ENCODE results near the gene BPIFB6.

Gene BPIFB6

GRCh38 chr20:33032555-33032954 is 1.1 kb downstream of the BPIFB6 start:
- DNase-seq: no peak
- H3K9me3 ChIP-seq (replicated peaks; ENCODE audit: insufficient read depth, low read length): no peaks in the 10 kb centered on the region
- no peak overlapping the region for H3K4me2 ChIP-seq (ENCODE audit: low read depth, low read length)
- peaks cover 43% of the 10 kb centered on the region for H3K27me3 ChIP-seq (replicated peaks; ENCODE audit: insufficient read depth, low read length)
- no peaks in the 10 kb centered on the region for H4K20me1 ChIP-seq (ENCODE audit: insufficient read depth, low read length)
- no peaks in the 10 kb centered on the region for H3F3A ChIP-seq (ENCODE audit: insufficient read depth, low read length)
- no peak overlapping the region for H3K9ac ChIP-seq (ENCODE audit: low read length)
- no peaks in the 10 kb centered on the region for H3K79me2 ChIP-seq (ENCODE audit: low read length)
- no peak overlapping the region for H2AFZ ChIP-seq (ENCODE audit: low read length)
- H3K9me2 ChIP-seq (replicated peaks; ENCODE audit: insufficient read depth, low read length): no peaks in the 10 kb centered on the region
- H3K4me1 ChIP-seq (ENCODE audit: low read length): no peaks in the 10 kb centered on the region
- H3K4me3 ChIP-seq (ENCODE audit: low read length): no peak overlapping the region
- TF ChIP-seq, protein P1, sequence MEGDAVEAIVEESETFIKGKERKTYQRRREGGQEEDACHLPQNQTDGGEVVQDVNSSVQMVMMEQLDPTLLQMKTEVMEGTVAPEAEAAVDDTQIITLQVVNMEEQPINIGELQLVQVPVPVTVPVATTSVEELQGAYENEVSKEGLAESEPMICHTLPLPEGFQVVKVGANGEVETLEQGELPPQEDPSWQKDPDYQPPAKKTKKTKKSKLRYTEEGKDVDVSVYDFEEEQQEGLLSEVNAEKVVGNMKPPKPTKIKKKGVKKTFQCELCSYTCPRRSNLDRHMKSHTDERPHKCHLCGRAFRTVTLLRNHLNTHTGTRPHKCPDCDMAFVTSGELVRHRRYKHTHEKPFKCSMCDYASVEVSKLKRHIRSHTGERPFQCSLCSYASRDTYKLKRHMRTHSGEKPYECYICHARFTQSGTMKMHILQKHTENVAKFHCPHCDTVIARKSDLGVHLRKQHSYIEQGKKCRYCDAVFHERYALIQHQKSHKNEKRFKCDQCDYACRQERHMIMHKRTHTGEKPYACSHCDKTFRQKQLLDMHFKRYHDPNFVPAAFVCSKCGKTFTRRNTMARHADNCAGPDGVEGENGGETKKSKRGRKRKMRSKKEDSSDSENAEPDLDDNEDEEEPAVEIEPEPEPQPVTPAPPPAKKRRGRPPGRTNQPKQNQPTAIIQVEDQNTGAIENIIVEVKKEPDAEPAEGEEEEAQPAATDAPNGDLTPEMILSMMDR (IDR thresholded peaks at IDR 0.05; ENCODE audit: low read length): no peak
- TF ChIP-seq EZH2 (optimal IDR thresholded peaks at IDR 0.05; ENCODE audit: low read depth, low read length) (no peak), EZH2phosphoT487 (IDR thresholded peaks at IDR 0.05; ENCODE audit: low read length) (no peak)
- no peak overlapping the region for H3K27ac ChIP-seq (ENCODE audit: low read length)
- no peaks in the 10 kb centered on the region for H3K36me3 ChIP-seq (replicated peaks; ENCODE audit: insufficient read depth, low read length)

DNA sequence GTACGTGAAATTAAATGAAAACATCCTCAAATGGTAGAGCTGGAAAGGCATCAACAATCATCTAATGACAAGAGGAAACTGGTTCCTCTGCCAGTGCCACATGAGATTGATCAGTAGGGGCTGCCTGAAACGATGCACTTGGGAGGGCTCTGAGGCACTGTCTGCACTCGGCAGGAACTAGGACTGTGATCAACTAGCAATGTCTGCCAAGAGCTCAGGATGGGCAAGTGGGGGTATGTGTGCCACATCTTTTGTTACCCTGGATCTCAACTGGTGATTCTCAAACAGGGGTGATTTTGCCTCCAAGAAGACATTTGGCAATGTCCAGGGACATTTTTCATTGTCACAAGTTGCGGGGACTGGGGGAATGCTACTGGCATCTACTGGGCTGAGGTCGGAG is 1.9 kb downstream of the BPIFB6 start:
- H3K4me1 ChIP-seq (ENCODE audit: low read length): no peaks in the 10 kb centered on the region
- peaks cover 51% of the 10 kb centered on the region for H3K27me3 ChIP-seq (replicated peaks; ENCODE audit: insufficient read depth, low read length)
- TF ChIP-seq EZH2 (optimal IDR thresholded peaks at IDR 0.05; ENCODE audit: low read depth, low read length): no peak
- TF ChIP-seq, protein P1 (IDR thresholded peaks at IDR 0.05; ENCODE audit: low read length): no peak
- no peak for TF ChIP-seq EZH2phosphoT487 (IDR thresholded peaks at IDR 0.05; ENCODE audit: low read length)
- H3K9me3 ChIP-seq (replicated peaks; ENCODE audit: insufficient read depth, low read length): no peaks in the 10 kb centered on the region
- H3K9me2 ChIP-seq (replicated peaks; ENCODE audit: insufficient read depth, low read length): no peaks in the 10 kb centered on the region
- H2AFZ ChIP-seq (ENCODE audit: low read length): no peak overlapping the region
- DNase-seq: no peak
- H3K9ac ChIP-seq (ENCODE audit: low read length): no peak overlapping the region
- no peak overlapping the region for H3K4me3 ChIP-seq (ENCODE audit: low read length)
- no peaks in the 10 kb centered on the region for H3F3A ChIP-seq (ENCODE audit: insufficient read depth, low read length)
- H3K79me2 ChIP-seq (ENCODE audit: low read length): no peaks in the 10 kb centered on the region
- no peaks in the 10 kb centered on the region for H4K20me1 ChIP-seq (ENCODE audit: insufficient read depth, low read length)
- no peak overlapping the region for H3K4me2 ChIP-seq (ENCODE audit: low read depth, low read length)
- no peaks in the 10 kb centered on the region for H3K36me3 ChIP-seq (replicated peaks; ENCODE audit: insufficient read depth, low read length)
- H3K27ac ChIP-seq (ENCODE audit: low read length): no peak overlapping the region

GRCh38 chr20:33034115-33034514 is 2.7 kb downstream of the BPIFB6 start:
- Histone ChIP-seq H3K4me2 (ENCODE audit: low read depth, low read length) (no peak overlapping the region), H3K79me2 (ENCODE audit: low read length) (no peaks in the 10 kb centered on the region), H3K9ac (ENCODE audit: low read length) (no peak overlapping the region), H3K9me2 (replicated peaks; ENCODE audit: insufficient read depth, low read length) (no peaks in the 10 kb centered on the region), H3K4me3 (ENCODE audit: low read length) (no peak overlapping the region), H2AFZ (ENCODE audit: low read length) (no peak overlapping the region), H3K27me3 (replicated peaks; ENCODE audit: insufficient read depth, low read length) (peaks cover 53% of the 10 kb centered on the region), H4K20me1 (ENCODE audit: insufficient read depth, low read length) (no peaks in the 10 kb centered on the region), H3K36me3 (replicated peaks; ENCODE audit: insufficient read depth, low read length) (no peaks in the 10 kb centered on the region), H3K27ac (ENCODE audit: low read length) (no peak overlapping the region), H3K9me3 (replicated peaks; ENCODE audit: insufficient read depth, low read length) (no peaks in the 10 kb centered on the region), H3K4me1 (ENCODE audit: low read length) (no peaks in the 10 kb centered on the region), H3F3A (ENCODE audit: insufficient read depth, low read length) (no peaks in the 10 kb centered on the region)
- no peak for DNase-seq
- no peak for TF ChIP-seq EZH2phosphoT487 (IDR thresholded peaks at IDR 0.05; ENCODE audit: low read length)
- TF ChIP-seq EZH2 (optimal IDR thresholded peaks at IDR 0.05; ENCODE audit: low read depth, low read length): no peak
- TF ChIP-seq, protein P1 (IDR thresholded peaks at IDR 0.05; ENCODE audit: low read length): no peak

Measured in MM.1S (cell line).